Measurements from ENCODE around the gene DACT1. TPM values are rescaled to one million over a fixed set of nuclear protein-coding genes. Genes with fewer than 3 reads are reported as not detected.

Gene DACT1
- total RNA-seq, 2 experiments from 2014 or later: not detected

DNA sequence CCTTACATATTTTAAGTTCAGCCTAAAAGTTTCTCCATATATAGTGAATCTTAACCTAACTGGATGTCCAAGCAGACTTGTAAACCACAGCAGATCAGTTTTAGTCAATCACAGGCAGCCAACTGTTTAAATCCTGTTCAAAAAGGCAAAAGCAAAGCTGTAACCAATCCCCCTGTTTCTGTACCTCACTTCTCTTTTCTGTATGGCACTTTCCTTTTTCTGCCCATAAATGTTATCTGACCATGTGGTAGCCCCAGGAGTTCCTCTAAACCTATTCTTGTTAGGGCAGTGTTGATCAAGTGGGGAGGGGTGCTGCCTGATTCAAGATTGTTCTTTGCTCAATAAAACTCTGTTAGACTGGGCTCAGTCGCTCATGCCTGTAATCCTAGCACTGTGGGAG, 8.5 kb upstream of the DACT1 start:
- TF ChIP-seq CTCF (conservative IDR thresholded peaks at IDR 0.05; ENCODE audit: low read length): no peak
- no peak for TF ChIP-seq EZH2phosphoT487 (IDR thresholded peaks at IDR 0.05; ENCODE audit: borderline replicate concordance, low read depth, low read length)
- intact Hi-C loops (cut with micrococcal nuclease; ENCODE audit: unreplicated experiment): no loop called here
- CTCF ChIA-PET (ENCODE audit: unreplicated experiment): no interaction called here

GRCh38 chr14:58631732-58632131, 6.0 kb upstream of the DACT1 start:
- ChIA-PET CTCF (ENCODE audit: unreplicated experiment) (no interaction called here), POLR2A (no interaction called here)
- no peak overlapping the region for H3K4me2 ChIP-seq (ENCODE audit: low read length)
- no peak overlapping the region for H2AFZ ChIP-seq (ENCODE audit: low read length)
- no peaks in the 10 kb centered on the region for H3K4me1 ChIP-seq (ENCODE audit: insufficient read depth, low read length, poor library complexity, severe bottlenecking)
- H3K9me2 ChIP-seq (ENCODE audit: insufficient read depth, low read length): no peaks in the 10 kb centered on the region
- no peaks in the 10 kb centered on the region for H3K79me2 ChIP-seq (ENCODE audit: insufficient read depth, low read depth, low read length)
- intact Hi-C loops (cut with micrococcal nuclease; ENCODE audit: unreplicated experiment): no loop called here
- no peak overlapping the region for H3K4me3 ChIP-seq (ENCODE audit: low read depth, low read length, poor library complexity, severe bottlenecking)
- no peaks in the 10 kb centered on the region for H3K9me3 ChIP-seq (ENCODE audit: low read length)
- no peaks in the 10 kb centered on the region for H4K20me1 ChIP-seq (ENCODE audit: insufficient read depth, low read length)
- H3K27ac ChIP-seq (ENCODE audit: low read depth, low read length, poor library complexity, severe bottlenecking): no peak overlapping the region
- DNase-seq (ENCODE audit: low spot score): no peak
- H3K36me3 ChIP-seq (ENCODE audit: insufficient read depth, low read length): no peaks in the 10 kb centered on the region
- BruUV-seq (replicated peaks): no TSS peak
- TF ChIP-seq CTCF (conservative IDR thresholded peaks at IDR 0.05; ENCODE audit: low read length): no peak
- TF ChIP-seq EZH2phosphoT487 (IDR thresholded peaks at IDR 0.05; ENCODE audit: borderline replicate concordance, low read depth, low read length): no peak

More for the DNA sequence above, 8.5 kb upstream of the DACT1 start:
- POLR2A ChIA-PET: interaction anchor here (0.6 kb wide), 1 partner anchor 162 kb away, joined by 3 read pairs; no protein-coding TSS in a partner anchor
- H2AFZ ChIP-seq (ENCODE audit: low read length): no peak overlapping the region
- H3K36me3 ChIP-seq (ENCODE audit: insufficient read depth, low read length): no peaks in the 10 kb centered on the region
- no peak overlapping the region for H3K4me3 ChIP-seq (ENCODE audit: low read depth, low read length, poor library complexity, severe bottlenecking)
- DNase-seq (ENCODE audit: low spot score): no peak
- H3K4me1 ChIP-seq (ENCODE audit: insufficient read depth, low read length, poor library complexity, severe bottlenecking): no peaks in the 10 kb centered on the region
- H4K20me1 ChIP-seq (ENCODE audit: insufficient read depth, low read length): no peaks in the 10 kb centered on the region
- BruUV-seq (replicated peaks): no TSS peak
- H3K9me2 ChIP-seq (ENCODE audit: insufficient read depth, low read length): no peaks in the 10 kb centered on the region
- no peak overlapping the region for H3K4me2 ChIP-seq (ENCODE audit: low read length)
- no peak overlapping the region for H3K27ac ChIP-seq (ENCODE audit: low read depth, low read length, poor library complexity, severe bottlenecking)
- H3K79me2 ChIP-seq (ENCODE audit: insufficient read depth, low read depth, low read length): no peaks in the 10 kb centered on the region
- H3K9me3 ChIP-seq (ENCODE audit: low read length): no peaks in the 10 kb centered on the region

GRCh38 chr14:58633831-58634230, 3.9 kb upstream of the DACT1 start:
- Histone ChIP-seq H4K20me1 (ENCODE audit: insufficient read depth, low read length) (no peaks in the 10 kb centered on the region), H3K9me3 (ENCODE audit: low read length) (no peaks in the 10 kb centered on the region), H3K4me3 (ENCODE audit: low read depth, low read length, poor library complexity, severe bottlenecking) (no peak overlapping the region), H3K4me1 (ENCODE audit: insufficient read depth, low read length, poor library complexity, severe bottlenecking) (no peaks in the 10 kb centered on the region), H3K4me2 (ENCODE audit: low read length) (no peak overlapping the region), H3K79me2 (ENCODE audit: insufficient read depth, low read depth, low read length) (no peaks in the 10 kb centered on the region), H3K27ac (ENCODE audit: low read depth, low read length, poor library complexity, severe bottlenecking) (no peak overlapping the region), H3K9me2 (ENCODE audit: insufficient read depth, low read length) (no peaks in the 10 kb centered on the region), H3K36me3 (ENCODE audit: insufficient read depth, low read length) (no peaks in the 10 kb centered on the region), H2AFZ (ENCODE audit: low read length) (no peak overlapping the region)
- ChIA-PET POLR2A (no interaction called here), CTCF (ENCODE audit: unreplicated experiment) (no interaction called here)
- TF ChIP-seq CTCF (conservative IDR thresholded peaks at IDR 0.05; ENCODE audit: low read length) (no peak), EZH2phosphoT487 (IDR thresholded peaks at IDR 0.05; ENCODE audit: borderline replicate concordance, low read depth, low read length) (no peak)
- intact Hi-C loops (cut with micrococcal nuclease; ENCODE audit: unreplicated experiment): no loop called here
- BruUV-seq (replicated peaks): no TSS peak
- no peak for DNase-seq (ENCODE audit: low spot score)

Measured in OCI-LY7 (cell line).